Sigmoid colon (tissue), 4 donors: Measurements from ENCODE around the gene VTCN1.

Experiments
- EP300 ChIP-seq, 4 donors: sonication (generic); formaldehyde crosslinking; IDR thresholded peaks; one replicate each; pipeline ENCODE4 v1.6.1; 2017; ENCODE audit warnings: antibody characterized with exemption in 4 of 4
- POLR2A ChIP-seq, 2 donors: fragments of 450-650 bp; IDR thresholded peaks; one replicate each; pipeline ENCODE4 v1.6.1; 2016; ENCODE audit warnings: antibody characterized with exemption in 2 of 2, mild to moderate bottlenecking in 2 of 2, moderate library complexity in 2 of 2
- POLR2AphosphoS5 ChIP-seq, 4 donors: sonication (generic); formaldehyde crosslinking; IDR thresholded peaks; one replicate each; pipeline ENCODE4 v1.6.1; 2017; ENCODE audit warnings: antibody characterized with exemption in 4 of 4
- TF ChIP-seq, protein P1 (sequence below), 4 experiments: fragments of 450-650 bp in 3 of 4; fragments of 200-600 bp in 1 of 4; IDR thresholded peaks; one replicate each; pipeline ENCODE4 v1.5.1; 2016 to 2019; ENCODE audit warnings: antibody characterized with exemption in 4 of 4, mild to moderate bottlenecking in 3 of 4, moderate library complexity in 2 of 4

DNA sequence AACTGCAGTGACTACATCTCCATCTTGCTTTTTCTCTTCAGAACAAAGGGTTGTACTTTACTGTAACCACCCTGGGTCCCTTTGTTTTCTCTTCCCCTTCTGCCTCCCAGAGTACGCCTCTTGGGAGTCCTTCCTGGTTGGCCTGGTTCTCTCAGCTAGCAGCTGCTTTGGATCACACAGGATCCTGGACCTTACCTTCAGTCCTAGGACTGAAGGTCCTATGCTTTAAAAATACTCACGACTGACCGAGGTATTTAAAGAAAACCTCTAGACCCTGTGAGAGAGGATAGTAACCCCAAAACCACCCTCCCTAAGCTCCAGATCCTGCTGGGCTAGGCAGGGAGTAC lies 94.0 kb downstream of the VTCN1 start:
- TF ChIP-seq, protein P1, sequence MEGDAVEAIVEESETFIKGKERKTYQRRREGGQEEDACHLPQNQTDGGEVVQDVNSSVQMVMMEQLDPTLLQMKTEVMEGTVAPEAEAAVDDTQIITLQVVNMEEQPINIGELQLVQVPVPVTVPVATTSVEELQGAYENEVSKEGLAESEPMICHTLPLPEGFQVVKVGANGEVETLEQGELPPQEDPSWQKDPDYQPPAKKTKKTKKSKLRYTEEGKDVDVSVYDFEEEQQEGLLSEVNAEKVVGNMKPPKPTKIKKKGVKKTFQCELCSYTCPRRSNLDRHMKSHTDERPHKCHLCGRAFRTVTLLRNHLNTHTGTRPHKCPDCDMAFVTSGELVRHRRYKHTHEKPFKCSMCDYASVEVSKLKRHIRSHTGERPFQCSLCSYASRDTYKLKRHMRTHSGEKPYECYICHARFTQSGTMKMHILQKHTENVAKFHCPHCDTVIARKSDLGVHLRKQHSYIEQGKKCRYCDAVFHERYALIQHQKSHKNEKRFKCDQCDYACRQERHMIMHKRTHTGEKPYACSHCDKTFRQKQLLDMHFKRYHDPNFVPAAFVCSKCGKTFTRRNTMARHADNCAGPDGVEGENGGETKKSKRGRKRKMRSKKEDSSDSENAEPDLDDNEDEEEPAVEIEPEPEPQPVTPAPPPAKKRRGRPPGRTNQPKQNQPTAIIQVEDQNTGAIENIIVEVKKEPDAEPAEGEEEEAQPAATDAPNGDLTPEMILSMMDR (IDR thresholded peaks at IDR 0.05), result no peak
- TF ChIP-seq POLR2A (IDR thresholded peaks at IDR 0.05) (no peak), POLR2AphosphoS5 (IDR thresholded peaks at IDR 0.05) (no peak), EP300 (IDR thresholded peaks at IDR 0.05) (no peak)
